Head of caudate nucleus (tissue), 42 donors: ENCODE data around the gene STK40.
A peak's percentile ranks its signal among the peaks of the same experiment; 100 is the strongest.

ENCODE experiments used
- DNase-seq, 42 donors: peaks; one replicate each; pipeline versions ENCODE4 v3.0.0 to v3.0.0-alpha.2; 2020 to 2021; ENCODE audit warnings: mixed read lengths in 7 of 42
- intact Hi-C: fragments of 100-400 bp; cut with DNase I; formaldehyde crosslinking; loops from one replicate; pipeline ENCODE4 v1.15.0; 2022

The STK40 gene

DNA sequence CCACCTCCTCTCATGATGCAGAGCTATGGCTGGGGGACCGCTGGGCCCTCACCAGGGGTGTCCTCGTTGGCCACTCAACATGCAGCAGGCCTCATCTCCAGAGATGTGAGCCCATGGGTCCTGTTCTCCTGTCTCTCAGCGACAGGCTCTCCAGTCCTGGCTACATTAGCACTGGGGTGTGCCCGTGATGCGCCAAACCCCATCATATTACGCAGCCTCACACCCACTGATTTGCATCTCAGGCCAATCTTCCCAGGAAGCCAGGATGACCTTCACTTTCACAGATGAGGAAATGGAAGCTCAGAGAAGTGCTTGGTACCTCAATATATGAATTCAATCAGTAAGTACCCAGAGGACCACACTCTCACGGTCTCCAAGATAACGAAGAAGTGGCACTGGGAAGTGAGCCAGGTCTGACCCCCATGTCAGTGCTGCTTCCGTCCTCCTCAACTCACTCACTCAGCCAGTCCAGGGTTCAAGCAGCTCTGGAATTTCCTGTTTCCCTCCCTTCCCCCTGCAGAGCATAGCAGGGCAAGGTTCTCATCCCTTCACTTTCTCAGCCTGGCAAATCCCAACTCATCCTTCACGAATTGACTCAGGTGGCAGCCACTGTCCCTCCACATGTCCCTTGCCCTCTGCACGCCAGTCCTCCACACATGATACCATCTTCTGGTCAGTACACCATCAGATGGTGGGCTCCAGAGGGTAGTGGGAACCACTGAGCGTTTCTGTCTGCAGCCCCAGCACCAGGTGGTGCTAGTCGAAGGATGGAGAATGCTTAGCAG, 33.4 kb downstream of the STK40 start:
- intact Hi-C loops, result no loop called here
- no peak for DNase-seq

- intact Hi-C loops, result no loop called here
- DNase-seq, result peak in 3 of 42 donors; percentile 20 to 48 (median 28)
Measured at GRCh38 chr1:36351227-36351977, 34.3 kb downstream of the STK40 start.

DNA sequence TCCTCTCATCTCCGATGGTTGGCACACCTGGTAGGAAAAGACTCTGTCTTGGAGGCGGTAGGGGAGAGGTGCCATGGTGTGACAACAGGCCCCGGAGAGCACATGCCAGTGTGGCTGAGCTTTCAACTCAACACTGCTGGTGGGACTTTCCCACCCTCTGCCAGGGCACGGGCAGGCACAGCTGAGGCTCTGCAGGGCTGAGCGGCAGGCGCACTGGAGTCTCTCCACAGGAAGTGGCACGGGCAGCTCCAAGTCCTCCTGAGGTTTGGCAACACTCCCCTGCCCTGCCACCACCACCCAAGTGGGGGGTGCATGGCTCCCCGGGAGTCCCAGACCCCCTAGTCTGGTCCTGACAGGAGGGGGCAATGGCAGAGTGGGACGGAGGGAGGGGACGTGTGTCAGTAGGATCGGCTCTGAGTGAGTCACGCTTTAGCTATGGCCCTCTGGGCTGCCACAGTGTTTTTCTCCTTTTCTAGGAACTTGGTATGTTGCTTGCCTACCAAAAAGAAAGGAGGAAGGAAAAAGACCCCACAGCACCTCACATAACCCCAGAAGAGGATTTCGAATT, 35.0 kb downstream of the STK40 start:
- DNase-seq, result peak in 1 of 42 donors; percentile 51
- intact Hi-C loops, result no loop called here

- intact Hi-C loops, result loop anchor here (10.0 kb wide), 1 partner anchor 75 kb away; no protein-coding TSS in a partner anchor
- DNase-seq, result peak in 2 of 42 donors; percentile 41 to 45
Measured at GRCh38 chr1:36349839-36350238, 35.9 kb downstream of the STK40 start.

- DNase-seq, result no peak
- intact Hi-C loops, result loop anchor here (10.0 kb wide), 1 partner anchor 76 kb away; no protein-coding TSS in a partner anchor
Measured at GRCh38 chr1:36349241-36349671, 36.5 kb downstream of the STK40 start.

GRCh38 chr1:36346741-36347370, 38.9 kb downstream of the STK40 start:
- intact Hi-C loops, result loop anchor here (10.0 kb wide), 1 partner anchor 78 kb away; no protein-coding TSS in a partner anchor
- no peak for DNase-seq

GRCh38 chr1:36345353-36345752, 40.4 kb downstream of the STK40 start:
- no peak for DNase-seq
- intact Hi-C loops, result loop anchor here (10.0 kb wide), 1 partner anchor 79 kb away; no protein-coding TSS in a partner anchor

DNA sequence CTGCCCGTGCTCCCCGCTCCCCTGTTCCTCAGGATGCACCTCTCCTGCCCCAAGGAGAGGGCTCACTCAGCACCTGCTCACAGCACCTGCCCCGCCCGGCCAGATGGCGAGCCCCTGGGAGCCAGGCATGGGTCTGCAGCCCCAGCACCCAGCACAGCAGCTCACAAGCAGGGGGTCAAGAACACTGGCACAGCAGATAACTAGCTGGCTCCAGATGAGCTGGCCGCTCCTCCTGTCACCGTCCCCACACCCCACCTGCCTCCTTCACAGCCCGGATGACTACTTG, 41.4 kb downstream of the STK40 start:
- intact Hi-C loops, result loop anchor here (10.0 kb wide), 1 partner anchor 80 kb away; no protein-coding TSS in a partner anchor
- no peak for DNase-seq

DNA sequence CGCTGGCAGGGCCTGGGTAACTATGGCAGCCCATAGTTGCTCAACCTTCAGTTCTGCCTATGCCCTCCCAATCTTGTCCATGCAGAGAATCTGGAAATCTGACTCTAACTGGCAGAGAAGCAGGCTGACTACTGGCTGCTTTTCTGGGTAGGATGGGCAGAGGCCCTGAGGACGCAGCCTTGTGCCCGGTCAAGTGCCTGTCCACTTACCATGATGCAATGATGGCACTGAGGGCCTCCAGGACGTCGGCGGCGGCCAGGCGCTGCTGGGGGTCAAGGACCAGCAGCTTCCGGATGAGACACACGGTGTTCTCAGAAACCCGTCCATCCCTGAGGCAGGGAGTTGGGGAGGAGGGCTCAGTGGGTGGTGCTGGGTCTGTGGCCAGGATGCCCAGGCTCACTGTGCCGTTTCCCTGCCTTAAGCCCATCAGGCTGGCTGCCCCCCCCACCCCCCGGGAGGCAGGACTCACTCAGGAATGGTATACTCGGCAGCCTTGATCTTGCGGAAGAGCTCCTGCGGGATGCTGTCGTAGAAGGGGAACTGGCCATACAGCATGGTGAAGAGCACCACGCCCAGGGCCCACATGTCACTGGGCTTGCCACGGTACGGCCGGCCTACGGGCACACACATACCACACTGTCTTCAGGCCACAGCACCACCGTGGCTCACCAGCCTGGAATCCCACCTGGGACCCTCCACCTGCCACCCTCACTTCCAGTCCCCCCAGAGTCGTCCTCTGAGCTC, 41.9 kb downstream of the STK40 start:
- intact Hi-C loops, result loop anchor here (10.0 kb wide), 1 partner anchor 81 kb away; no protein-coding TSS in a partner anchor
- DNase-seq, result no peak

- DNase-seq, result peak in 39 of 42 donors; percentile 23 to 83 (median 57)
Measured at GRCh38 chr1:36342426-36343185, 43.1 kb downstream of the STK40 start.

DNA sequence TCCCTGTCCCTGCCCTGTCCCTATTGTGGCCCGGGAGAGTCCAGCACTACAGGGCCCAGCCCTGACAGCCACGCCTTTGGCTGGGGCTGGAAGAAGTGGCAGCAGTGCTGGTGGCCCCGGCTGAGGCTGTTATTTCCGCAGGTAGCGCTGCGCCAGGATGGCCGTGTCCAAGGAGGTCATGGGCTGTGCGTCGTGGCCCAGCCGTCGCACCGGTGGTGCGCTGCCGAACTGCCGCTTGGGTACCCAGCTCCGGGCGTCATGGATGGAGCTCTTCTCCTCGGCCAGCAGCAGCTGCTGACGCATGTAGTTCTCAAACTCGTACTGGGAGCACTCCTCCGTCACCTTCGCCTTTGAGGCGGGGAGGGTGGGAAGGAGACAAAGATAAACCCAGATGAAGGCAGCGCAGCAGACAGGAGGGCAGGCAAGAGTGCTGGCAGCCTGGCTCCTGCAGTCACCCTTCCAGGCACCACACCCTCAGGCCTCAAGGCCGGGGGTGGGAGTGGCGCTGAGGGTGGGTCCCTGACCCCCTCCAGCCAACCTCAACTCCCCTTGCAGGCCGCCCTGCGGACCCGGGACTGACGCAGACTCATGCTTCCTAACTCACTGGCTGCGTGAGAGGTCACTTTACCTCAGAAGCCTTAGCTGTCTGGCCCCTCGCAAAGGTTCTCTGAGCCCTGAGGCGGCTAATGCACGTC, 44.0 kb downstream of the STK40 start:
- intact Hi-C loops, result loop anchor here (10.0 kb wide), 1 partner anchor 83 kb away; no protein-coding TSS in a partner anchor
- DNase-seq, result no peak

More at GRCh38 chr1:36342426-36343185, 43.1 kb downstream of the STK40 start:
- intact Hi-C loops, result loop anchor here (10.0 kb wide), 1 partner anchor 82 kb away; no protein-coding TSS in a partner anchor

DNA sequence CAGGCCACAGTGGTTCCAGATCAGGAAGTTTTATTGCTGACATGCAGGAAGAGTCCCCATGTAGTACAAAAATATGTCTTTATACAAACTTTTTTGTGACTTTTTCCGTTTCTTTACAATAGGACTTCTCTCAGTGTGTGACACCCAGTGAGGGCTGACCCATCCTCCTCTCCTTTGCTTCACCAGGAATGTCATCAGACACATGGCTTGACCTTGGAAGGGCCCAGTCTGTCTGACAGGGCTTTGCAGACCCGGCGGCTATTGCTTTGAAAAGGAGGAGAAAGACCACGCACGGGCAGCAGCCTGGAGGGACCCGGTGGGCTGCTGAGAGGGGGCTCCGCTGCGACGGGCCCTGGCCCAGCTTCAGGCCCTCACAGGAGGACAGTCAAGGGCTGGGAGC, 46.1 kb downstream of the STK40 start:
- no peak for DNase-seq
- intact Hi-C loops, result loop anchor here (10.0 kb wide), 1 partner anchor 85 kb away; no protein-coding TSS in a partner anchor

GRCh38 chr1:36339215-36339614, 46.5 kb downstream of the STK40 start:
- intact Hi-C loops, result no loop called here
- DNase-seq, result no peak

- intact Hi-C loops, result no loop called here
- DNase-seq, result no peak
Measured at GRCh38 chr1:36337830-36338229, 47.9 kb downstream of the STK40 start.

- DNase-seq, result no peak
- intact Hi-C loops, result no loop called here
Measured at GRCh38 chr1:36330940-36331339, 54.8 kb downstream of the STK40 start.

DNA sequence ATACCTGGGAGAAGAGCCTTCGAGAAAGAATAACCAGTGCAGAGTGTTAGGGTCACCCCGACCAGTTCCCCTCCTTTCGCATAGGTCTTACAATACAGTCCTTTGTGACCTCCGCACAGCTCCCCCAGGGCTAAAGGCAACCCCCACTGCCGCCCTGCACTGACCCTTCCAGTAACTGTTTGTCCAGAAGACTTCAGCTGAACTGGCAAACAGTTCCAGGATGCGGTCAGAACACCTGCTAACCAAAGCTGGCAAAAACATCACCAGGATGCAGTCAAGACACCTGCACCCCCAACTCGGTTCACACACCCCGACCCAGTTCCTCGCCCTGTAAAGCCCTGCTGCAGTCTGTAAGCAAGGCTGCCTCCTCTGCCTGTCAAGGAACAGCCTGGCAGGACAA, 55.9 kb downstream of the STK40 start:
- DNase-seq, result no peak
- intact Hi-C loops, result no loop called here

DNA sequence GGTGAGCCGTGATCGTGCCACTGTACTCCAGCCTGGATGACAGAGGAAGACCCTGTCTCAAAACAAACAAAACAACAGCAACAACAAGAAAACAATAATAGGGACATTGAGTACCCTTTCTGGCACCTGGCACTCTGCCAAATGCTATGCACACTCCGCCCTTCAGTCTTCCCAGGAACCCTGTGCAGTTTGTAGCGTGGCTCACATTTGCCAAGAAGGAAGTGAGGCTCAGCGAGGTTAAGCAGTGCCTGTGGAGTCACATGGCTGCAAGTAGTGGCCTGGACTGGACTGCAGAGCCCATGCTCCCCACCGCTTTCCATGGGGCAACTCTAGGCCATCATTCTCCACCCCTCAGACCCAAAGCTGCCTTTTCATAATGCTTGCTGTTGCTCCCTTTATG, 57.0 kb downstream of the STK40 start:
- peak in 10 of 42 donors; percentile 18 to 60 (median 30) for DNase-seq
- intact Hi-C loops, result no loop called here
